ENCODE data around the gene WDFY3.

DNA sequence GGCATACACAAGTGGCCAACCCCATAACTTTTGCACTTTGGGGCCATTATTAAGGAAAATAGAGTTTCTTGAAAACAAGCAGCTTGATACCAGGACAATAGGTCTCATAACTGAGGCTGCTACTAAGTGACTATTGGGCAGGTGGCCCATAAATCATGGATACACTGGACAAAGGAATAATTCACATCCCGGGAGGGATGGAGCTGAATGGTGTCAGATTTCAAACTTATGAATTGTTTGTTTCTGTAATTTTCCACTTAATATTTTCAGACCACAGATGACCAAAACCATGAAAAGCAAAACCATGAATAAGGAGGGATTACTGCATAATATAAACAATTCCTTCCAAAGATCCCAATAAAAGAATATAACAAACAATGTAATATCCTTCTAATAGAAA is 114.4 kb downstream of the WDFY3 start:
- TF ChIP-seq ZC3H10 (CRISPR knock-in tag; IDR thresholded peaks at IDR 0.05), result no peak
- TF ChIP-seq, protein P1, sequence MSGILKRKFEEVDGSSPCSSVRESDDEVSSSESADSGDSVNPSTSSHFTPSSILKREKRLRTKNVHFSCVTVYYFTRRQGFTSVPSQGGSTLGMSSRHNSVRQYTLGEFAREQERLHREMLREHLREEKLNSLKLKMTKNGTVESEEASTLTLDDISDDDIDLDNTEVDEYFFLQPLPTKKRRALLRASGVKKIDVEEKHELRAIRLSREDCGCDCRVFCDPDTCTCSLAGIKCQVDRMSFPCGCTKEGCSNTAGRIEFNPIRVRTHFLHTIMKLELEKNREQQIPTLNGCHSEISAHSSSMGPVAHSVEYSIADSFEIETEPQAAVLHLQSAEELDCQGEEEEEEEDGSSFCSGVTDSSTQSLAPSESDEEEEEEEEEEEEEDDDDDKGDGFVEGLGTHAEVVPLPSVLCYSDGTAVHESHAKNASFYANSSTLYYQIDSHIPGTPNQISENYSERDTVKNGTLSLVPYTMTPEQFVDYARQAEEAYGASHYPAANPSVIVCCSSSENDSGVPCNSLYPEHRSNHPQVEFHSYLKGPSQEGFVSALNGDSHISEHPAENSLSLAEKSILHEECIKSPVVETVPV (CRISPR knock-in tag; IDR thresholded peaks at IDR 0.05), result no peak
- TF ChIP-seq, protein P2, sequence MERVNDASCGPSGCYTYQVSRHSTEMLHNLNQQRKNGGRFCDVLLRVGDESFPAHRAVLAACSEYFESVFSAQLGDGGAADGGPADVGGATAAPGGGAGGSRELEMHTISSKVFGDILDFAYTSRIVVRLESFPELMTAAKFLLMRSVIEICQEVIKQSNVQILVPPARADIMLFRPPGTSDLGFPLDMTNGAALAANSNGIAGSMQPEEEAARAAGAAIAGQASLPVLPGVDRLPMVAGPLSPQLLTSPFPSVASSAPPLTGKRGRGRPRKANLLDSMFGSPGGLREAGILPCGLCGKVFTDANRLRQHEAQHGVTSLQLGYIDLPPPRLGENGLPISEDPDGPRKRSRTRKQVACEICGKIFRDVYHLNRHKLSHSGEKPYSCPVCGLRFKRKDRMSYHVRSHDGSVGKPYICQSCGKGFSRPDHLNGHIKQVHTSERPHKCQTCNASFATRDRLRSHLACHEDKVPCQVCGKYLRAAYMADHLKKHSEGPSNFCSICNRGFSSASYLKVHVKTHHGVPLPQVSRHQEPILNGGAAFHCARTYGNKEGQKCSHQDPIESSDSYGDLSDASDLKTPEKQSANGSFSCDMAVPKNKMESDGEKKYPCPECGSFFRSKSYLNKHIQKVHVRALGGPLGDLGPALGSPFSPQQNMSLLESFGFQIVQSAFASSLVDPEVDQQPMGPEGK (CRISPR knock-in tag; IDR thresholded peaks at IDR 0.05; ENCODE audit: borderline replicate concordance), result no peak
- TF ChIP-seq RARB (CRISPR knock-in tag; IDR thresholded peaks at IDR 0.05), result no peak
- no peak for TF ChIP-seq ZFP3 (CRISPR knock-in tag; IDR thresholded peaks at IDR 0.05)
- no peak for TF ChIP-seq ARNTL (CRISPR knock-in tag; IDR thresholded peaks at IDR 0.05; ENCODE audit: borderline replicate concordance, low read depth)
- TF ChIP-seq ZNF70 (CRISPR knock-in tag; IDR thresholded peaks at IDR 0.05), result no peak
- TF ChIP-seq TCF4 (CRISPR knock-in tag; IDR thresholded peaks at IDR 0.05; ENCODE audit: borderline replicate concordance), result no peak

All from SK-N-SH treated with all-trans-retinoic acid at 6 μM for 48 hours (cell line).